Neural cell (in vitro differentiated cells): ENCODE measurements around the gene DCP1A. TPM values are rescaled to one million over a fixed set of nuclear protein-coding genes. Genes with fewer than 3 reads are reported as not detected.
"Not testable (repeated sequence)": the region's sequence is repeated elsewhere in the genome, so short reads cannot be mapped to it uniquely, and the experiment has no call there.

Experiments used
- H2AFZ ChIP-seq: fragments of 200-600, 300-800 bp; sonication (generic), shearing (Covaris generic); 2 replicates; pipeline ENCODE4 v1.6.0; 2014; ENCODE audit warnings: low read depth, mild to moderate bottlenecking, antibody characterized with exemption, low read length, moderate library complexity
- H3F3A ChIP-seq: fragments of 200-600 bp; shearing (Covaris generic); 2 replicates; pipeline ENCODE4 v1.6.1; 2016; ENCODE audit warnings: mild to moderate bottlenecking, moderate library complexity, mixed read lengths, antibody characterized with exemption, low read length; ENCODE audit not compliant: insufficient read depth, poor library complexity, severe bottlenecking
- H3K27ac ChIP-seq: fragments of 200-600, 300-800 bp; sonication (generic), shearing (Covaris generic); 2 replicates; pipeline ENCODE4 v1.5.1; 2014; ENCODE audit warnings: mild to moderate bottlenecking, low read length, moderate library complexity
- H3K27me3 ChIP-seq: fragments of 300-800, 200-600 bp; sonication (generic), shearing (Covaris generic); 2 replicates; pipeline ENCODE4 v1.6.0; 2014; ENCODE audit warnings: mild to moderate bottlenecking, low read depth, low read length, moderate library complexity; ENCODE audit not compliant: insufficient read depth
- H3K36me3 ChIP-seq: fragments of 300-800, 200-600 bp; sonication (generic), shearing (Covaris generic); 2 replicates; pipeline ENCODE4 v1.5.1; 2014; ENCODE audit warnings: mild to moderate bottlenecking, antibody characterized with exemption, low read length, moderate library complexity; ENCODE audit not compliant: insufficient read depth
- H3K4me2 ChIP-seq: fragments of 300-800, 200-600 bp; sonication (generic), shearing (Covaris generic); 2 replicates; pipeline ENCODE4 v1.6.0; 2014; ENCODE audit warnings: mild to moderate bottlenecking, low read length
- H3K4me3 ChIP-seq: fragments of 300-800, 200-600 bp; sonication (generic), shearing (Covaris generic); 2 replicates; pipeline ENCODE4 v1.5.1; 2014; ENCODE audit warnings: mild to moderate bottlenecking, low read length, moderate library complexity
- H3K79me2 ChIP-seq: fragments of 200-600 bp; shearing (Covaris generic); replicated peaks from 2 replicates; pipeline ENCODE4 v1.6.0; 2014; ENCODE audit warnings: mild to moderate bottlenecking, low read length, moderate library complexity; ENCODE audit not compliant: insufficient read depth
- H3K9ac ChIP-seq: fragments of 300-800, 200-600 bp; sonication (generic), shearing (Covaris generic); 2 replicates; pipeline ENCODE4 v1.6.1; 2016; ENCODE audit warnings: mild to moderate bottlenecking, low read length, mixed read lengths
- H3K9me2 ChIP-seq: fragments of 200-600 bp; shearing (Covaris generic); 2 replicates; pipeline ENCODE4 v1.6.1; 2016; ENCODE audit warnings: mild to moderate bottlenecking, low read length, mixed read lengths; ENCODE audit not compliant: insufficient read depth
- H3K9me3 ChIP-seq: fragments of 200-600, 300-800 bp; sonication (generic), shearing (Covaris generic); 2 replicates; pipeline ENCODE4 v1.6.1; 2016; ENCODE audit warnings: mild to moderate bottlenecking, mixed run types, low read length, moderate library complexity, mixed read lengths
- H4K20me1 ChIP-seq: fragments of 200-600 bp; shearing (Covaris generic); 2 replicates; pipeline ENCODE4 v1.6.1; 2016; ENCODE audit warnings: mild to moderate bottlenecking, mixed run types; ENCODE audit not compliant: insufficient read depth
- EP300 ChIP-seq: fragments of 450-650 bp; conservative IDR thresholded peaks from 2 replicates; pipeline ENCODE4 v1.6.1; 2014; ENCODE audit warnings: antibody characterized with exemption, mild to moderate bottlenecking, moderate library complexity; ENCODE audit not compliant: poor library complexity, severe bottlenecking
- EZH2 ChIP-seq: fragments of 200-600, 300-800 bp; shearing (Covaris generic), sonication (generic); IDR thresholded peaks from 2 replicates; pipeline ENCODE4 v1.6.1; 2014; ENCODE audit warnings: antibody characterized with exemption, low read length, borderline replicate concordance, mild to moderate bottlenecking; ENCODE audit not compliant: insufficient read depth, poor library complexity, severe bottlenecking
- MXI1 ChIP-seq: fragments of 450-650 bp; conservative IDR thresholded peaks from 2 replicates; pipeline ENCODE4 v1.6.1; 2014; ENCODE audit warnings: antibody characterized with exemption, mild to moderate bottlenecking; ENCODE audit not compliant: poor library complexity, severe bottlenecking
- POLR2AphosphoS5 ChIP-seq: IDR thresholded peaks from 2 replicates; pipeline ENCODE4 v1.6.1; 2012
- RAD21 ChIP-seq: fragments of 450-650 bp; conservative IDR thresholded peaks from 2 replicates; pipeline ENCODE4 v1.6.1; 2014; ENCODE audit warnings: antibody characterized with exemption, mild to moderate bottlenecking, moderate library complexity
- SMC3 ChIP-seq: fragments of 450-650 bp; conservative IDR thresholded peaks from 2 replicates; pipeline ENCODE4 v1.6.1; 2014; ENCODE audit warnings: antibody characterized with exemption, mild to moderate bottlenecking, moderate library complexity; ENCODE audit not compliant: poor library complexity
- TAF1 ChIP-seq: IDR thresholded peaks from 2 replicates; pipeline ENCODE4 v1.6.1; 2012; ENCODE audit warnings: low read depth
- polyA plus RNA-seq: library from polyadenylated mRNA; depleted of rRNA; stranded (reverse); fragments of >200 nt; gene quantifications from 2 replicates; pipeline ENCODE4 v1.2.3, GENCODE V29; 2014
- TF ChIP-seq, protein P1 (sequence below): fragments of 450-650 bp; IDR thresholded peaks from 2 replicates; pipeline ENCODE4 v1.5.1; 2014; ENCODE audit warnings: antibody characterized with exemption, mild to moderate bottlenecking, moderate library complexity; ENCODE audit not compliant: poor library complexity, severe bottlenecking
- TF ChIP-seq, protein P2 (sequence below): IDR thresholded peaks from 2 replicates; pipeline ENCODE4 v1.6.1; 2012; ENCODE audit warnings: borderline replicate concordance

Gene DCP1A
- polyA plus RNA-seq, 1 donor from 2014 or later: 12.5 TPM

DNA sequence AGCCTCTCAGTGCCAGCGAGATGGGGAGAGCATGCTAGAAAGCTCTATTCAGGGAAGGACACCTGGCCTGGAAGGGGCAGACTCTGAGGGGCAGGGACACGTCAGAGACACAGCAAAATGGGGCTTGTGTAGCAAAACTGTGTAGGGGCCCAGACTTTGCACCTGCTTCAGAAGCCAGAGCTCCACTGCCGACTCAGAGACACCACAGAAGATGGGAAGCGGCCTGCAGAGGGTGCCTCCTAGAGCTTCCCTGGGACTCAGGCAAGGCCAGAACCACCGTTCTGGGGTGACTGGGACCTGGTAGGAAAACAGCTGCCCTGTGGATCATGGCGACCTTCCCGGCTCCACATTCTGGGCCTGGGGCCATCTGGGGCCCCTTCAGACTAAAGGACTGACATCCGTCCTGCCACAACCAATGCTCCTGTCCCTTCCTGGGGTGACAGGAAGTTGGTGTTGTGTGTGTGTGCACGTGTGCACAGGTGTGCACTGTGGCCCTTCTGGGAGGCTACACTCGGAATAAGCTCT, 74.1 kb downstream of the DCP1A start:
- H3K36me3 ChIP-seq: no peaks in the 10 kb centered on the region
- TF ChIP-seq EZH2: no peak
- TF ChIP-seq, protein P1, sequence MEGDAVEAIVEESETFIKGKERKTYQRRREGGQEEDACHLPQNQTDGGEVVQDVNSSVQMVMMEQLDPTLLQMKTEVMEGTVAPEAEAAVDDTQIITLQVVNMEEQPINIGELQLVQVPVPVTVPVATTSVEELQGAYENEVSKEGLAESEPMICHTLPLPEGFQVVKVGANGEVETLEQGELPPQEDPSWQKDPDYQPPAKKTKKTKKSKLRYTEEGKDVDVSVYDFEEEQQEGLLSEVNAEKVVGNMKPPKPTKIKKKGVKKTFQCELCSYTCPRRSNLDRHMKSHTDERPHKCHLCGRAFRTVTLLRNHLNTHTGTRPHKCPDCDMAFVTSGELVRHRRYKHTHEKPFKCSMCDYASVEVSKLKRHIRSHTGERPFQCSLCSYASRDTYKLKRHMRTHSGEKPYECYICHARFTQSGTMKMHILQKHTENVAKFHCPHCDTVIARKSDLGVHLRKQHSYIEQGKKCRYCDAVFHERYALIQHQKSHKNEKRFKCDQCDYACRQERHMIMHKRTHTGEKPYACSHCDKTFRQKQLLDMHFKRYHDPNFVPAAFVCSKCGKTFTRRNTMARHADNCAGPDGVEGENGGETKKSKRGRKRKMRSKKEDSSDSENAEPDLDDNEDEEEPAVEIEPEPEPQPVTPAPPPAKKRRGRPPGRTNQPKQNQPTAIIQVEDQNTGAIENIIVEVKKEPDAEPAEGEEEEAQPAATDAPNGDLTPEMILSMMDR: no peak
- TF ChIP-seq RAD21: no peak
- no peak for TF ChIP-seq TAF1
- TF ChIP-seq EP300: no peak
- TF ChIP-seq, protein P2, sequence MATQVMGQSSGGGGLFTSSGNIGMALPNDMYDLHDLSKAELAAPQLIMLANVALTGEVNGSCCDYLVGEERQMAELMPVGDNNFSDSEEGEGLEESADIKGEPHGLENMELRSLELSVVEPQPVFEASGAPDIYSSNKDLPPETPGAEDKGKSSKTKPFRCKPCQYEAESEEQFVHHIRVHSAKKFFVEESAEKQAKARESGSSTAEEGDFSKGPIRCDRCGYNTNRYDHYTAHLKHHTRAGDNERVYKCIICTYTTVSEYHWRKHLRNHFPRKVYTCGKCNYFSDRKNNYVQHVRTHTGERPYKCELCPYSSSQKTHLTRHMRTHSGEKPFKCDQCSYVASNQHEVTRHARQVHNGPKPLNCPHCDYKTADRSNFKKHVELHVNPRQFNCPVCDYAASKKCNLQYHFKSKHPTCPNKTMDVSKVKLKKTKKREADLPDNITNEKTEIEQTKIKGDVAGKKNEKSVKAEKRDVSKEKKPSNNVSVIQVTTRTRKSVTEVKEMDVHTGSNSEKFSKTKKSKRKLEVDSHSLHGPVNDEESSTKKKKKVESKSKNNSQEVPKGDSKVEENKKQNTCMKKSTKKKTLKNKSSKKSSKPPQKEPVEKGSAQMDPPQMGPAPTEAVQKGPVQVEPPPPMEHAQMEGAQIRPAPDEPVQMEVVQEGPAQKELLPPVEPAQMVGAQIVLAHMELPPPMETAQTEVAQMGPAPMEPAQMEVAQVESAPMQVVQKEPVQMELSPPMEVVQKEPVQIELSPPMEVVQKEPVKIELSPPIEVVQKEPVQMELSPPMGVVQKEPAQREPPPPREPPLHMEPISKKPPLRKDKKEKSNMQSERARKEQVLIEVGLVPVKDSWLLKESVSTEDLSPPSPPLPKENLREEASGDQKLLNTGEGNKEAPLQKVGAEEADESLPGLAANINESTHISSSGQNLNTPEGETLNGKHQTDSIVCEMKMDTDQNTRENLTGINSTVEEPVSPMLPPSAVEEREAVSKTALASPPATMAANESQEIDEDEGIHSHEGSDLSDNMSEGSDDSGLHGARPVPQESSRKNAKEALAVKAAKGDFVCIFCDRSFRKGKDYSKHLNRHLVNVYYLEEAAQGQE: no peak
- TF ChIP-seq SMC3: no peak
- no peak for TF ChIP-seq MXI1
- no peak for TF ChIP-seq POLR2AphosphoS5
- no peaks in the 10 kb centered on the region for H3K9me3 ChIP-seq
- no peaks in the 10 kb centered on the region for H3K9me2 ChIP-seq
- H3K9ac ChIP-seq: no peak overlapping the region
- no peak overlapping the region for H3K4me2 ChIP-seq
- no peak overlapping the region for H3K4me3 ChIP-seq
- H3K79me2 ChIP-seq: no peaks in the 10 kb centered on the region
- no peaks in the 10 kb centered on the region for H4K20me1 ChIP-seq
- no peak overlapping the region for H3K27ac ChIP-seq
- no peak overlapping the region for H2AFZ ChIP-seq
- H3K27me3 ChIP-seq: no peaks in the 10 kb centered on the region
- no peaks in the 10 kb centered on the region for H3F3A ChIP-seq

DNA sequence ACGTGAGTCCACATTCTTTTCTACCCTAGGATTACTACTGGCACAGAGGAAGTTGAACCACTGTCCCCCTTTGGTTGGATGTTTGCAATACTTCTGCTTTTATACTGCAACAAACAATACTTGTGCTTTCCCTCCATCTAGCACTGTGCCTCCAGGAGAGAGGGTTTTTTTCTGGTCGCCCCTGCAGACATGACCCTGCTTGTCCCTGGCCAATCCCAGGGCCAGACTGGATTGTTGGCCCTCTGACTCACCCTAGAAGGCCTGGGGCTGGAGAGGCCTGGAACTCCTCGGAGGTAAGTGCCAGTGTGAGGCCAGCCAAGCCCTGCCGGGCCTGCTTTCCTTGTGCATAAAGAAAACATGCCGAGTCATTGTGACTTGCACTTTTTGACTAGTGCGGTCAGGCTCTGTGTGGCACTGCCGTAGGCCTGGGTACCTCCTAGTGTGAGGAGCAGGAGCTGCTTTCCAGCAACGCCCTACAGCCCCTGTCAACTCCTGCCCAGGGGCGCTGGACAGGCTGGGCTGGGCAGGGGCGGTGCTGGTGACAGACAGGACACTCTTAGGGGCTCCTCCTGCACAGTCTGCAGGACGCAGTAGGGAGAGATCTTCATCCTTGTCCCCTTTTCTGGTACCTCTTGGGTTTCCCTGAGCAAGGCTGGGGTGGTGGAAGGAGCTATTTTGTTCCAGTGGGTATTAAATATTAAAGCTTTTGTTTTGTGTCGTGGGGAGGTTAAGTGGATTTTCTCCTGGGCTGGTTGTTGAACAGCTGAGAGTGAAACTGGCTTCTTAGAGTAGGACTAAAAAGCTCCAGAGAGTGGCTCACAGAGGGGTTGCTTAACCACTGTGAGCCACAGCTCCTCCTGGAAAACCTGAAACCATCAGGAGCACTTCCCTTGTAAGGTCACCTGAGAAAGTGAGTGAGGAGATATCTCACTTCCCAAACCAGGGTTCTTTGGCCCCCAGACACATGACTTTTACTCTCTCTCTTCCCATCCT, 77.2 kb downstream of the DCP1A start:
- Histone ChIP-seq H3K27me3 (no peaks in the 10 kb centered on the region), H3K4me3 (no peak overlapping the region), H3K9me2 (no peaks in the 10 kb centered on the region), H3F3A (no peaks in the 10 kb centered on the region), H3K36me3 (no peaks in the 10 kb centered on the region), H3K9ac (no peak overlapping the region), H3K4me2 (no peak overlapping the region), H3K9me3 (no peaks in the 10 kb centered on the region), H4K20me1 (no peaks in the 10 kb centered on the region), H3K27ac (no peak overlapping the region), H3K79me2 (no peaks in the 10 kb centered on the region), H2AFZ (no peak overlapping the region)
- TF ChIP-seq POLR2AphosphoS5 (no peak), MXI1 (no peak), EZH2 (no peak), TAF1 (no peak)

DNA sequence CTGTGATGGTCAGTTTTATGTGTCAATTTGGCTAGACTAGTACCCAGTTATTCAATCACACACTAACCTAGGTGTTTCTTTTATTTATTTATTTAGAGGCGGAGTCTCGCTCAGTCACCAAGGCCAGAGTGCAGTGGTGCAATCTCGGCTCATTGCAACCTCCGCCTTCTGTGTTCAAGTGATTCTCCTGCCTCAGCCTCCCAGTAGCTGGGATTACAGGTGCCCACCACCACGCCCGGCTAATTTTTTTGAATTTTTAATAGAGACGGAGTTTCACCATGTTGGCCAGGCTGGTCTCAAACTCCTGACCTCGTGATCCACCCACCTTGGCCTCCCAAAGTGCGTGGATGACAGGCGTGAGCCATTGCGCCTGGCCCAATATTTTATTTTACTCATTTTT, 78.2 kb downstream of the DCP1A start:
- not testable (repeated sequence) for H3K36me3 ChIP-seq, H3F3A ChIP-seq, H3K27ac ChIP-seq, H4K20me1 ChIP-seq, H3K9me2 ChIP-seq, H3K9ac ChIP-seq, H3K4me2 ChIP-seq, H3K4me3 ChIP-seq, H3K79me2 ChIP-seq, H3K9me3 ChIP-seq, H3K27me3 ChIP-seq, H2AFZ ChIP-seq
